ENCODE data around the gene FAM13A.

- TF ChIP-seq, protein P1, sequence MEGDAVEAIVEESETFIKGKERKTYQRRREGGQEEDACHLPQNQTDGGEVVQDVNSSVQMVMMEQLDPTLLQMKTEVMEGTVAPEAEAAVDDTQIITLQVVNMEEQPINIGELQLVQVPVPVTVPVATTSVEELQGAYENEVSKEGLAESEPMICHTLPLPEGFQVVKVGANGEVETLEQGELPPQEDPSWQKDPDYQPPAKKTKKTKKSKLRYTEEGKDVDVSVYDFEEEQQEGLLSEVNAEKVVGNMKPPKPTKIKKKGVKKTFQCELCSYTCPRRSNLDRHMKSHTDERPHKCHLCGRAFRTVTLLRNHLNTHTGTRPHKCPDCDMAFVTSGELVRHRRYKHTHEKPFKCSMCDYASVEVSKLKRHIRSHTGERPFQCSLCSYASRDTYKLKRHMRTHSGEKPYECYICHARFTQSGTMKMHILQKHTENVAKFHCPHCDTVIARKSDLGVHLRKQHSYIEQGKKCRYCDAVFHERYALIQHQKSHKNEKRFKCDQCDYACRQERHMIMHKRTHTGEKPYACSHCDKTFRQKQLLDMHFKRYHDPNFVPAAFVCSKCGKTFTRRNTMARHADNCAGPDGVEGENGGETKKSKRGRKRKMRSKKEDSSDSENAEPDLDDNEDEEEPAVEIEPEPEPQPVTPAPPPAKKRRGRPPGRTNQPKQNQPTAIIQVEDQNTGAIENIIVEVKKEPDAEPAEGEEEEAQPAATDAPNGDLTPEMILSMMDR (conservative IDR thresholded peaks at IDR 0.05), result no peak
- no peak for TF ChIP-seq EZH2 (IDR thresholded peaks at IDR 0.05; ENCODE audit: low read depth)
These were observed 118.8 kb downstream of the FAM13A start for GRCh38 chr4:88938138-88938537.

All from PC-9 (cell line).